Measurements from ENCODE around the gene S100A11.

The S100A11 gene

DNA sequence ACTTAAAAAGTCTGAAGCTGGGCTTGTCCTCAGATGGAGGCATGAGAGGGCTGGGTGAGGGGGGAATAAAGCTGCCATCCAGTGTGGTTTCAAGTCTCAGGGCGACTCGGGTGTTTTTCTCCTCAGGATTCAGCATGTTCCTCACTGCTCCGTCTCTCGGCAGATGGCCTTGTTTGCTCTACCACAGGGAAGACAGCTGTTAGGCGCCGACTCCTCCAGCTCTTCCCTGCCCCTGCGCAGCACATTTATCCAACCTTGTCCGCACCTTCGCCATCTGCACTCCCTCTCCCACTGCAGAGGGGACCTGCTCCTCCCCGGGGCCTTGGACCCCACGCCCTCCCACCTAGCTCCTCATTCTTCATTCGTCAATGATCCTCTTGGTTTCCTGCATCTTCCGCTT, 16.6 kb upstream of the S100A11 start:
- H3K9ac ChIP-seq (ENCODE audit: low read length) = no peak overlapping the region
- no peaks in the 10 kb centered on the region for H3K79me2 ChIP-seq (ENCODE audit: insufficient read depth, low read length)
- H2AFZ ChIP-seq (ENCODE audit: low read depth, low read length, severe bottlenecking) = no peak overlapping the region
- no peaks in the 10 kb centered on the region for H3K9me2 ChIP-seq (replicated peaks; ENCODE audit: insufficient read depth, low read length)
- H3K4me3 ChIP-seq (ENCODE audit: insufficient read depth, low read length, poor library complexity, severe bottlenecking) = no peak overlapping the region
- H3K36me3 ChIP-seq (ENCODE audit: low read length) = no peaks in the 10 kb centered on the region
- H3K27ac ChIP-seq (ENCODE audit: low read depth, low read length) = no peak overlapping the region
- H3K9me3 ChIP-seq (ENCODE audit: insufficient read depth, low read length) = no peaks in the 10 kb centered on the region
- TF ChIP-seq, protein P1, sequence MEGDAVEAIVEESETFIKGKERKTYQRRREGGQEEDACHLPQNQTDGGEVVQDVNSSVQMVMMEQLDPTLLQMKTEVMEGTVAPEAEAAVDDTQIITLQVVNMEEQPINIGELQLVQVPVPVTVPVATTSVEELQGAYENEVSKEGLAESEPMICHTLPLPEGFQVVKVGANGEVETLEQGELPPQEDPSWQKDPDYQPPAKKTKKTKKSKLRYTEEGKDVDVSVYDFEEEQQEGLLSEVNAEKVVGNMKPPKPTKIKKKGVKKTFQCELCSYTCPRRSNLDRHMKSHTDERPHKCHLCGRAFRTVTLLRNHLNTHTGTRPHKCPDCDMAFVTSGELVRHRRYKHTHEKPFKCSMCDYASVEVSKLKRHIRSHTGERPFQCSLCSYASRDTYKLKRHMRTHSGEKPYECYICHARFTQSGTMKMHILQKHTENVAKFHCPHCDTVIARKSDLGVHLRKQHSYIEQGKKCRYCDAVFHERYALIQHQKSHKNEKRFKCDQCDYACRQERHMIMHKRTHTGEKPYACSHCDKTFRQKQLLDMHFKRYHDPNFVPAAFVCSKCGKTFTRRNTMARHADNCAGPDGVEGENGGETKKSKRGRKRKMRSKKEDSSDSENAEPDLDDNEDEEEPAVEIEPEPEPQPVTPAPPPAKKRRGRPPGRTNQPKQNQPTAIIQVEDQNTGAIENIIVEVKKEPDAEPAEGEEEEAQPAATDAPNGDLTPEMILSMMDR (IDR thresholded peaks at IDR 0.05; ENCODE audit: insufficient read depth, low read length, poor library complexity, severe bottlenecking) = no peak
- no peak for TF ChIP-seq EZH2phosphoT487 (conservative IDR thresholded peaks at IDR 0.05; ENCODE audit: low read length)
- no peaks in the 10 kb centered on the region for H4K20me1 ChIP-seq (ENCODE audit: low read depth, low read length)
- no peak overlapping the region for H3K4me2 ChIP-seq (ENCODE audit: low read depth, low read length, poor library complexity, severe bottlenecking)
- H3K27me3 ChIP-seq (ENCODE audit: low read length) = no peaks in the 10 kb centered on the region
- H3F3A ChIP-seq (ENCODE audit: insufficient read depth) = no peaks in the 10 kb centered on the region

DNA sequence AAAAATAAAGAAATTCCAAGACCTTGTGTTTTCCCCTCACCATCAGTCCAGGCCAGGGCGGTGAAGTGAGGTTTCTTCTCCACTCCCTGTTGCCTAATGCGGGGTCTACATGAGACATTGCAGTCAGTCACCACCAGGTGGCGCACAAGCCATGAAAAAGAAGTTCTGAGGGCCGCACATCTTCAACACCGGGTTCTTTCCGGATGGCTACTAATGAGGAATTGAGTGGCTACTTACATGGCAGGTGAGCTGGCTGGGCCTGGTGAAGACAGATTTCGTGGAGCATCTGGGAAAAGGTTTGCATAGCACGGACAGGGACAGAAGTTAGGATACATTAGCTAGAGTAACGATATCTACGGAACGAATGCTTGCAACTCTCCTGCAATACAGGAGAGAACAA, 15.8 kb upstream of the S100A11 start:
- H3K27me3 ChIP-seq (ENCODE audit: low read length) = no peaks in the 10 kb centered on the region
- no peak for TF ChIP-seq EZH2phosphoT487 (conservative IDR thresholded peaks at IDR 0.05; ENCODE audit: low read length)
- TF ChIP-seq, protein P1 (IDR thresholded peaks at IDR 0.05; ENCODE audit: insufficient read depth, low read length, poor library complexity, severe bottlenecking) = peak; percentile 96
- H3F3A ChIP-seq (ENCODE audit: insufficient read depth) = no peaks in the 10 kb centered on the region
- no peak overlapping the region for H3K27ac ChIP-seq (ENCODE audit: low read depth, low read length)
- no peaks in the 10 kb centered on the region for H3K79me2 ChIP-seq (ENCODE audit: insufficient read depth, low read length)
- H3K4me3 ChIP-seq (ENCODE audit: insufficient read depth, low read length, poor library complexity, severe bottlenecking) = no peak overlapping the region
- no peak overlapping the region for H3K4me2 ChIP-seq (ENCODE audit: low read depth, low read length, poor library complexity, severe bottlenecking)
- H4K20me1 ChIP-seq (ENCODE audit: low read depth, low read length) = no peaks in the 10 kb centered on the region
- H2AFZ ChIP-seq (ENCODE audit: low read depth, low read length, severe bottlenecking) = no peak overlapping the region
- no peaks in the 10 kb centered on the region for H3K9me3 ChIP-seq (ENCODE audit: insufficient read depth, low read length)
- no peaks in the 10 kb centered on the region for H3K9me2 ChIP-seq (replicated peaks; ENCODE audit: insufficient read depth, low read length)
- H3K36me3 ChIP-seq (ENCODE audit: low read length) = no peaks in the 10 kb centered on the region
- no peak overlapping the region for H3K9ac ChIP-seq (ENCODE audit: low read length)

DNA sequence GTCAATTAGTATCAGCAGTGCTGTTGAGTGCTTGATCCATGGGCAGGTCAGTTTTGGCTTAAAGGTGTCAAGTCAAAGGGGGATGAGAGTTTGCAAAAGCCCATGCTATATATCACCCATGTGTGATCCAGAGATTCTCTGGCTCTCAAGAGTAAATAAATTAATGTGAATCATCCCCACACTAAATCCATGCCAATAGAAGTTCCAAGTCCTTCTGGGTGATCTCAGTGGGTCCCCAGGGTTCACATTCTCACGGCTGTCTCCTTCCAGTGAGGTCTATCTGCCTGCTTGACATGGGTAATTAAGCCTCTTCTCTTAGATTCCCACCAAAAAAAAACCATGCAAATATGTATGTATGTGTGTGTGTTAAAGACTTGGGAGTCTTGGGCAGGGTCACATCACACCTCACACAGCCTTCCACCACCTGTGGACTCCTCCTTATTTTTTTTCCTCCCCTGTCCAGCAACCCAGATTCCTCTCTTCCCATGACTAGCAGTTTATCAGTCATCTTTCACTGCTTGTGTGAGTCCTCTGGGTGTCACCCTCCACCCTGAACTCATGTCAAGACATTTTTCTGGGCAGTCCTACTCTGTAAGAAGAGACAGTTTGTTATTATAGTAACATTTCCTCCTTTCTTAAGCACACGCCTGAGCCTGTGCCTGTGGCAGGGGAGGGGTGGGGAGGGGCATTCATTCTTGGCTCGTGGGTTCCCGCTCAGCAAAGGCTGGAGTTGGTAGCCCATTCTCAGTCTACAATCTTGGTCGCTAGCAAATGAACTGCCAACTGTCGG, 14.3 kb upstream of the S100A11 start:
- Histone ChIP-seq H3K4me2 (ENCODE audit: low read depth, low read length, poor library complexity, severe bottlenecking) (no peak overlapping the region), H3K36me3 (ENCODE audit: low read length) (no peaks in the 10 kb centered on the region), H3K79me2 (ENCODE audit: insufficient read depth, low read length) (no peaks in the 10 kb centered on the region), H3K9me3 (ENCODE audit: insufficient read depth, low read length) (no peaks in the 10 kb centered on the region), H2AFZ (ENCODE audit: low read depth, low read length, severe bottlenecking) (no peak overlapping the region), H3K4me3 (ENCODE audit: insufficient read depth, low read length, poor library complexity, severe bottlenecking) (no peak overlapping the region), H4K20me1 (ENCODE audit: low read depth, low read length) (no peaks in the 10 kb centered on the region), H3K9me2 (replicated peaks; ENCODE audit: insufficient read depth, low read length) (no peaks in the 10 kb centered on the region), H3K27me3 (ENCODE audit: low read length) (no peaks in the 10 kb centered on the region), H3K9ac (ENCODE audit: low read length) (no peak overlapping the region), H3K27ac (ENCODE audit: low read depth, low read length) (no peak overlapping the region), H3F3A (ENCODE audit: insufficient read depth) (no peaks in the 10 kb centered on the region)
- TF ChIP-seq, protein P1 (IDR thresholded peaks at IDR 0.05; ENCODE audit: insufficient read depth, low read length, poor library complexity, severe bottlenecking) = no peak
- no peak for TF ChIP-seq EZH2phosphoT487 (conservative IDR thresholded peaks at IDR 0.05; ENCODE audit: low read length)

Data from SU-DHL-6 (cell line).